Measurements from ENCODE around the gene BTAF1. TPM values are rescaled to one million over a fixed set of nuclear protein-coding genes. Genes with fewer than 3 reads are reported as not detected.

Gene BTAF1
- total RNA-seq, 1 experiment from 2014 or later: 30.7 TPM

DNA sequence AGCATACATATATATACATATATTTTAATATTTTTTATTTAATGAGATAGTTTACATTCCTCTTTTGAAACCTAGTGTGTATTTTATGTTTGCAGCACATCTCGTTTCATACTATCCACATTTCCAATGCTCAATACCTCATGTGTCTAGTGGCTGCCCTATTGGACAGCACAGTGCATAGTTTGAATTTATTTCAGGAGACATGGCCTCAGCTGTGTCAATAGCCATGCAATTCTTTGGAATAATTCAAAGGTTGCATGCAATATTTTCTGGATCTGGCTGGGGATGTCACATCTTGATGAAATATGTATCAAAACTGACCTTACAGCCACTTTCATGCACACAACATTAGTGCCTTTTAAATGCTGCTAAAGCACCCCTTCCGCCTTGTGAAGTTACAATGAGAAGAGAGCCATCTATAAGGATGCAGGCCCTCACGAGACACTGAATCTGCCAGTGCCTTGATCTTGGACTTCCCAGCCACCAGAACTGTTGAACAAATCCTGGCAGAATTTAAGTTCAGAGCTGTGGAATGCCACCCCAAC is 27.3 kb upstream of the BTAF1 start:
- H3K4me3 Mint-ChIP-seq (ENCODE audit: low read depth, unreplicated experiment): no peak overlapping the region
- intact Hi-C loops (cut with micrococcal nuclease; ENCODE audit: unreplicated experiment): no loop called here
- DNase-seq: no peak
- H3K36me3 Mint-ChIP-seq (ENCODE audit: insufficient read depth, unreplicated experiment): no peaks in the 10 kb centered on the region
- H3K27me3 Mint-ChIP-seq (ENCODE audit: unreplicated experiment): no peaks in the 10 kb centered on the region
- no TSS peak for BruUV-seq (replicated peaks)
- CTCF ChIA-PET: no interaction called here
- H3K4me1 Mint-ChIP-seq (ENCODE audit: low read depth, unreplicated experiment): peaks cover 1% of the 10 kb centered on the region
- TF ChIP-seq, protein P1, sequence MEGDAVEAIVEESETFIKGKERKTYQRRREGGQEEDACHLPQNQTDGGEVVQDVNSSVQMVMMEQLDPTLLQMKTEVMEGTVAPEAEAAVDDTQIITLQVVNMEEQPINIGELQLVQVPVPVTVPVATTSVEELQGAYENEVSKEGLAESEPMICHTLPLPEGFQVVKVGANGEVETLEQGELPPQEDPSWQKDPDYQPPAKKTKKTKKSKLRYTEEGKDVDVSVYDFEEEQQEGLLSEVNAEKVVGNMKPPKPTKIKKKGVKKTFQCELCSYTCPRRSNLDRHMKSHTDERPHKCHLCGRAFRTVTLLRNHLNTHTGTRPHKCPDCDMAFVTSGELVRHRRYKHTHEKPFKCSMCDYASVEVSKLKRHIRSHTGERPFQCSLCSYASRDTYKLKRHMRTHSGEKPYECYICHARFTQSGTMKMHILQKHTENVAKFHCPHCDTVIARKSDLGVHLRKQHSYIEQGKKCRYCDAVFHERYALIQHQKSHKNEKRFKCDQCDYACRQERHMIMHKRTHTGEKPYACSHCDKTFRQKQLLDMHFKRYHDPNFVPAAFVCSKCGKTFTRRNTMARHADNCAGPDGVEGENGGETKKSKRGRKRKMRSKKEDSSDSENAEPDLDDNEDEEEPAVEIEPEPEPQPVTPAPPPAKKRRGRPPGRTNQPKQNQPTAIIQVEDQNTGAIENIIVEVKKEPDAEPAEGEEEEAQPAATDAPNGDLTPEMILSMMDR (IDR thresholded peaks at IDR 0.05; ENCODE audit: unreplicated experiment): no peak
- no peak overlapping the region for H3K27ac Mint-ChIP-seq (ENCODE audit: unreplicated experiment)
- H3K9me3 Mint-ChIP-seq (ENCODE audit: low read depth, unreplicated experiment): no peaks in the 10 kb centered on the region

DNA sequence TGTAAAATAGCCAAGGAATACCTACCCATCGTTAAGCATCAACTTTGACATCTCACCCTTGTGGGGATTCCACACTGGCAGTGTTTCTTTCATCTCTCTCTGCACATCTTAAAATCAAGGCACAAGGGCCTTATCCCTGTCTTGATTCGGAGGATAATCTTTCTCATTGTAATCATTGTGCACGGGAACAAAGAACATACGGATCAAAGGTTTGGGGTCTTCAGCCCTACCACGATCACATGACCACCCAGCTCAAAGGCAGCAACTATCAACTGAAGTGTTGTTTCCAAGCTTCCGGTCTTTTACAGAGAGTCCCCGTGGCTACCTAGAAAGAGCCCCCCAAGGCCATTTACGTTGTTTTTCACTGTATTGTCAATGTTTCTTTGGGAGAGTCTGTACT is 26.1 kb upstream of the BTAF1 start:
- intact Hi-C loops (cut with micrococcal nuclease; ENCODE audit: unreplicated experiment): no loop called here
- TF ChIP-seq, protein P1 (IDR thresholded peaks at IDR 0.05; ENCODE audit: unreplicated experiment): no peak
- no peak for DNase-seq
- Mint-ChIP-seq H3K27me3 (ENCODE audit: unreplicated experiment) (no peaks in the 10 kb centered on the region), H3K9me3 (ENCODE audit: low read depth, unreplicated experiment) (no peaks in the 10 kb centered on the region), H3K36me3 (ENCODE audit: insufficient read depth, unreplicated experiment) (peaks cover 5% of the 10 kb centered on the region), H3K27ac (ENCODE audit: unreplicated experiment) (no peak overlapping the region), H3K4me1 (ENCODE audit: low read depth, unreplicated experiment) (peaks cover 13% of the 10 kb centered on the region), H3K4me3 (ENCODE audit: low read depth, unreplicated experiment) (no peak overlapping the region)
- no TSS peak for BruUV-seq (replicated peaks)
- CTCF ChIA-PET: no interaction called here

DNA sequence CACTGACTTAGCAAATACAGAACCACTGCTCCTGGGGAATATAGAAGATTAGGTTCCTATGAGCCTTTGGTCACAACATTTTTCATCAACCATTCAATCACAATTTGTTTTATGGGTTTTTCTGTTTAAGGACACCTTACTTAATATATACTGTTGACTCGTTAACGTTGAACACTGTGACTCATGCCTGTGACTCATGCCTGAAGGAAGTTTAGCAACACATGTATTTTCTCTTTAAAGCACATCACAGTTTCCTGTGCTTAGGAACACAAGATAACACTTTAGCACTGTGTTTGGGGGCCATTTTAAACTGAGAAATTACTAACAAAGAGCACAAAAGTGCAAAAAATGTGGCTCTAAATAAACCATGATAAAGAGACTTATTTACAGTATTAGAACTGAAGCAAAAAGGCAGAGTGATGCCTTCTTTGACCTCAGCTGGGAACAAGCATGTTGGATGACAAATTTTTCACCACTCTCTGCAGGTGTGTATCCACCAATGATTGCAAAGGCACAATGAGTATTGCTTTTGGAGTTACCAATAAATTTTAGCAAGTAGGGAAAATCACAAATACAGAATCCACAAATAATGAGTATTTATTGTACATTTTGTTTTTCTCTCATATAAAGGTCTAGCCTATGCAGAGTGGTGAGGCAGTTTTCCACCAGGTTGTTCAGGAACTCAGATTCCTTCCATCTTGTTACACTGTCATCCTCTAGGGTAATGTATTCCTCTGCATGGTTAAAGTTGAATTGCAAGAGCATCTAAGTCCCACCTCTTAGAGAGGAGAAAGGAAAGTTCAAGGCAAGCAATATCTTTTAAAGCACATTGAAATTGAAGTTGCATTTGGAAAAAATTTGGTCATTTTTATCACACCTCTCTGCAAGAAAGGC is 21.5 kb upstream of the BTAF1 start:
- DNase-seq: peak; percentile 38
- Mint-ChIP-seq H3K27me3 (ENCODE audit: unreplicated experiment) (no peaks in the 10 kb centered on the region), H3K36me3 (ENCODE audit: insufficient read depth, unreplicated experiment) (peaks cover 5% of the 10 kb centered on the region), H3K4me1 (ENCODE audit: low read depth, unreplicated experiment) (peaks cover 14% of the 10 kb centered on the region), H3K9me3 (ENCODE audit: low read depth, unreplicated experiment) (no peaks in the 10 kb centered on the region), H3K27ac (ENCODE audit: unreplicated experiment) (peak overlapping the region; percentile 67), H3K4me3 (ENCODE audit: low read depth, unreplicated experiment) (no peak overlapping the region)
- no TSS peak for BruUV-seq (replicated peaks)
- intact Hi-C loops (cut with micrococcal nuclease; ENCODE audit: unreplicated experiment): no loop called here
- TF ChIP-seq, protein P1 (IDR thresholded peaks at IDR 0.05; ENCODE audit: unreplicated experiment): no peak
- CTCF ChIA-PET: interaction anchor here (0.5 kb wide), 1 partner anchor 13 kb away, joined by 4 read pairs; no protein-coding TSS in a partner anchor

DNA sequence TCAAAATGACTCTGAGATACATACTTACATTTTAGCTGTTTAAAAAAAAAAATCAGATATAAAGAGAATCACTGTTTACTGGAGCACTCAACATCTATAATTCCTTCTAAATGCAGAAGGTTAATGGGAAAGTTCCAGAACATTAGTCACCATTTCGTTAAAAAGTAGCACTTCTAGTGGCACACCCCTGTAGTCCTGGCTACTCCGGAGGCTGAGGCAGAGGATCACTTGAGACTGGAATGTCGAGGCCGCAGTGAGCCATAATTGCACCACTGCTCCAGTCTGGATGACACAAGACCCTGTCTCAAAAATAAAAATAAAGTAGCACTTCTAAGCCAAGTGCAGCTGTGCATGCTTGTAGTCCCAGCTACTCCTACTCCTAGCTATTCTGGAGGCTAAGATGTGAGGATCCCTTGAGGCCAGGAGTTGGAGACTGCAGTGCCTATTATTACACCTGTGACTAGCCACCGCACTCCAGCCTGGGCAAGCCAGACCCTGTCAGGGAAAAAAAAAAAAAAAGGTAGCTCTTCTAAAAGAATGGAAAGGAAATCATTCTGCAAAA is 16.5 kb upstream of the BTAF1 start:
- Mint-ChIP-seq H3K9me3 (ENCODE audit: low read depth, unreplicated experiment) (no peaks in the 10 kb centered on the region), H3K36me3 (ENCODE audit: insufficient read depth, unreplicated experiment) (peaks cover 18% of the 10 kb centered on the region), H3K4me1 (ENCODE audit: low read depth, unreplicated experiment) (peaks cover 15% of the 10 kb centered on the region), H3K27me3 (ENCODE audit: unreplicated experiment) (no peaks in the 10 kb centered on the region), H3K4me3 (ENCODE audit: low read depth, unreplicated experiment) (peak overlapping the region; percentile 79), H3K27ac (ENCODE audit: unreplicated experiment) (no peak overlapping the region)
- BruUV-seq (replicated peaks): no TSS peak
- CTCF ChIA-PET: interaction anchor here (0.6 kb wide), 2 partner anchors 91 to 200 kb away, joined by 3 to 5 read pairs; no protein-coding TSS in a partner anchor
- intact Hi-C loops (cut with micrococcal nuclease; ENCODE audit: unreplicated experiment): no loop called here
- TF ChIP-seq, protein P1 (IDR thresholded peaks at IDR 0.05; ENCODE audit: unreplicated experiment): no peak
- DNase-seq: no peak

Data from Calu3 (cell line).